GM12873 (cell line): ENCODE data around the gene HIF1AN.

Source experiments
- TF ChIP-seq, protein P1 (sequence below): IDR thresholded peaks from 2 replicates; pipeline ENCODE4 v1.5.1; 2012; ENCODE audit warnings: low read depth, mild to moderate bottlenecking, moderate library complexity, low read length, control low read depth; ENCODE audit not compliant: insufficient read depth; ENCODE audit errors: missing control alignments

Gene HIF1AN

DNA sequence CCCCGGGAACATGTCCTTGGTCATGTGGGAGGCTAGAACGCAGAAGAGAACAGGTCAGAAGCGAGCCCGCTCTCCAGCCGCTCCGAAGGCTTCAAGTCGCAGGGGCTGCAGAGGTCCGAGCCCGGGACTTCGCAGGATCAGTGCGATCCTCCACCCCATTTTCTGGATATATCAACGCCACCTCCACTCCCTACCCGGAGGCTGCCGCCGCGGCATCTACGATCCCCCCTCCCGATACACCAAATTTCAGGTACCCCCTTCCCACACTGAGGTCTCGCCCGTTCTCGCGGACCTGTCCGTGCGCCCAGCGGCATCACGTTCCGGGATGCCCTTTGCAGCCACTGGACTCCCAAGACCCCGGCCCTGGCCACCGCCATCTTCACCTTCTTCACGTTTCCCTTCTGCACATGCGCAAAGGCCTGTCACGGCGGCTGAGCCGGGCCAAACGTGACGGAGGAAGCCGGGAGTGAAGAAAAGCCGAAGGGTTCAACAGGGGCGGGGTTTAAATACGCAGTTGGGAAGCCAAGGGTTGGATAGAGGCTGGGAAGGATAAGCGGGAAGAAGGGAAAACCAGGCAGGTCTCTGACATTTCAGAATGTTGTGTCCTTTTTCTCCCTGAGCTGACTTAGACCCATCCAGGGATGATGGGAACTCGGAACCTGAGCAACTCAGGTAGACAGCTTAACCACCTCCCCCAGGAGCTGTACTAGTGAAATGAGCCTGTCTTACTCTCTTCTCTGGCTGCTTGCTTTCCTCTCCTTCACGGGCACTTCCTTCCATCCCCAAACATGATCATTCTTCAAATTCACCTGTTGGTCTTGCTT, 6.1 kb upstream of the HIF1AN start, which contains the start of gene NDUFB8:
Gene NDUFB8 (minus strand): TSS at position 397 of the 824 bp plus-strand sequence. CDS start 20 bp downstream, at position 377.
- TF ChIP-seq, protein P1, sequence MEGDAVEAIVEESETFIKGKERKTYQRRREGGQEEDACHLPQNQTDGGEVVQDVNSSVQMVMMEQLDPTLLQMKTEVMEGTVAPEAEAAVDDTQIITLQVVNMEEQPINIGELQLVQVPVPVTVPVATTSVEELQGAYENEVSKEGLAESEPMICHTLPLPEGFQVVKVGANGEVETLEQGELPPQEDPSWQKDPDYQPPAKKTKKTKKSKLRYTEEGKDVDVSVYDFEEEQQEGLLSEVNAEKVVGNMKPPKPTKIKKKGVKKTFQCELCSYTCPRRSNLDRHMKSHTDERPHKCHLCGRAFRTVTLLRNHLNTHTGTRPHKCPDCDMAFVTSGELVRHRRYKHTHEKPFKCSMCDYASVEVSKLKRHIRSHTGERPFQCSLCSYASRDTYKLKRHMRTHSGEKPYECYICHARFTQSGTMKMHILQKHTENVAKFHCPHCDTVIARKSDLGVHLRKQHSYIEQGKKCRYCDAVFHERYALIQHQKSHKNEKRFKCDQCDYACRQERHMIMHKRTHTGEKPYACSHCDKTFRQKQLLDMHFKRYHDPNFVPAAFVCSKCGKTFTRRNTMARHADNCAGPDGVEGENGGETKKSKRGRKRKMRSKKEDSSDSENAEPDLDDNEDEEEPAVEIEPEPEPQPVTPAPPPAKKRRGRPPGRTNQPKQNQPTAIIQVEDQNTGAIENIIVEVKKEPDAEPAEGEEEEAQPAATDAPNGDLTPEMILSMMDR: no peak

DNA sequence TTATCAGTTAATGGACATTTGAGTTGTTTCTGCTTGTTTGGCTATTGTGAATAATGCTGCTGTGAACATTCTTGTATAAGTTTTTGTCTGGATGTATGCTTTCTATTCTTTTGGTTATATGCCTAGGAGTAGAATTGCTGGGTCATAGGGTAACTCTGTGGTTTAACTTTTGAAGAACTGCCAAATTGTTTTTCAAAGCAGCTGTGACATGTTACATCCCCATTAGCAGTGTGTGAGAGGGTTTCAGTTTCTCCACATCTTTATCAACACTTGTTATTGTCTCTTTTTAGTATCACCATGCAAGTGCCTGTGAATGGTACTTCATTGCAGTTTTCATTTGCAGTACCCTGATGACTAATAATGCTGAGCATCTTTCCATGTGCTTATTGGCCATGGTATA, 4.0 kb upstream of the HIF1AN start:
- TF ChIP-seq, protein P1: no peak

DNA sequence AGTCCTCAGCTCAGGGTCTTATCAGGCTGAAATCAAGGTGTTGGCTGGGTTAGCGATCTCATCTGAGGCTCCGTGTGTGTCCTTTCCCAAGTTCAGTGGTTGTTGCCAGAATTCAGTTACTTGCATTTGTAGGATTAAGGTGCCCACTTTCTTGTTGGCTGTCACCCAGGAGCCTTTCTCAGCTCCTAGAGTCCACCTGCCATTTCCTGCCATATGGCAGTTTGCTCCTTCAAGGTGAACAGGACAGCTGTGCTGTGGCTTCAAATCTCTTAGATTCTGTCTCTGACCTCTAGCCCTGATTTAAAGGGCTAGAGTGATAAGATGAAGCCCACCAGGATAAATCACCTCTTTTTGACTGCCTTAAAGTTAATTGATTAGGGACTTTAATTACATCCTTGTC, 1.0 kb upstream of the HIF1AN start:
- TF ChIP-seq, protein P1: no peak

DNA sequence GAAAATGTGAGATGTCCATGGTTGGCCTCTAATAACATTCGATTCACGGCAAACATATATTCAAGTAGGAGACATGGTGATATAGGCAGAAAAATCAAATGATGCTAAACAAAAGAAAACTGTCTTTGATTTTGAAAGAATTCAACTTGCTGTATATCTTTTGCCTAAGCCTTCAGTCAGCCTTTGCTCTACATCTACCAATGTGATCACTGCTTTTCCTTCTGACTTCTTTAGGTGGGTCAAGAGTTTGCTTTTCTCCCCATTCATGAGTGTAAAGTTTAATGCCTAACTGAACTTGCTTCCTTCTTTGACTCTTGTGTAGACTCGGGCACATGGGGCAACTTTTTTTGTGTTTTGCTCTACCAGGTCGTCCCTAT, 417 bp upstream of the HIF1AN start:
- TF ChIP-seq, protein P1: no peak

DNA sequence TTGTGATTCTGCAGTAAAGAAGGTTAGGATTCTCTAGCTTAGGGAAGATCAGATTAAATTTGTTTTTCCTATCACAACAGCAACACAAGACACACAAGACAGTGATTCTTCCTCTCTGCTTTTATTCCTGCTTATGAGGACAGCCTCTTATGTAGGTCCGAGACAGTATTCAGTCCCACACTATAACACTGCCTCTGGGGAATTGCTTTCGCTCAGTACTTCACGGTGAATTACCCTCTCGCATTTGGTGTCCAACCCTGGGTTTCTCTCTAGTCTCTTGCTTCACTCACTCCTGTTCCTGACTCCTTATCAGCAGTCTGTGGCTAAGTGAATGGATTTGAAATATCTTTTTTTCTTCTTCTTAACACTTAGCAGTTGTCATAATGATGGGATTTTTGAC, 1.7 kb downstream of the HIF1AN start:
- TF ChIP-seq, protein P1: no peak

DNA sequence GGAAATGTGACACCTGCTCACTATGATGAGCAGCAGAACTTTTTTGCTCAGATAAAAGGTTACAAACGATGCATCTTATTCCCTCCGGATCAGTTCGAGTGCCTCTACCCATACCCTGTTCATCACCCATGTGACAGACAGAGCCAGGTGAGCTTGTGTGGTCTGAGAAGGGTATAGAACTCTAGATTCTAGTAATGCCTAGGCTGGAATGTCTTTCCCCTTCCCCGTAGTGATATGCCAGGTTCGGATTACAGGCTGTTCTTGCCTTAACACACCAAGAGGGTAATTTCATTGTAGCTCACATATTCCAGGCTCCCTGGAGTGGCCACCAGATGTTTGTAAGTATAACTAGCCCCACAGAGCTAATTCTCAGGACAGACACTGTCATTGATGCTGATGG, 9.2 kb downstream of the HIF1AN start:
- TF ChIP-seq, protein P1: no peak

DNA sequence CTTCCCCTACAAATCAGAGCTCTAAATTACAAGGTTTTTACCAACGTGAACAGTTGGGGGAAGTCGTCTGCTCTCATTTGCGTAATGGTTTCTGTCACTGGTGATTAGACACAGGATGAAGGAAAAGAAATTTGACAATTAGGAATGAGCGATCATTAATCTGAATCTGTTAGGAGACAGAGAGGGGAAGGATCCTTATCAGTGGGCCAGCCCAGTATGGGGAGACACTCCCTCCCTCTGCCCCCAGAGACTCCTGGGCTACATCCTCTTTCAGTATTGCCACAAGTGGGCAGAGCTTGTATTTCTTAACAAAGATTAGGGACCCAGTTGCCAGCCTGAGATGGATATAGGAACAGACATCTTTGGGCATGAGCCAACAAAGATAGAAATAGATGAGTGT, 15.5 kb downstream of the HIF1AN start:
- TF ChIP-seq, protein P1: no peak
